ENCODE results near the gene UBL4B. TPM values are rescaled to one million over a fixed set of nuclear protein-coding genes. Genes with fewer than 3 reads are reported as not detected.

Gene UBL4B
- total RNA-seq, 2 experiments from 2014 or later: not detected

- no peaks in the 10 kb centered on the region for H3K79me2 ChIP-seq (ENCODE audit: insufficient read depth, low read depth, low read length)
- no peaks in the 10 kb centered on the region for H3K9me2 ChIP-seq (ENCODE audit: insufficient read depth, low read length)
- H3K4me3 ChIP-seq (ENCODE audit: low read depth, low read length, poor library complexity, severe bottlenecking): no peak overlapping the region
- H3K9me3 ChIP-seq (ENCODE audit: low read length): no peaks in the 10 kb centered on the region
- ChIA-PET CTCF (ENCODE audit: unreplicated experiment) (no interaction called here), POLR2A (no interaction called here)
- H3K36me3 ChIP-seq (ENCODE audit: insufficient read depth, low read length): no peaks in the 10 kb centered on the region
- no peaks in the 10 kb centered on the region for H4K20me1 ChIP-seq (ENCODE audit: insufficient read depth, low read length)
- no peak for TF ChIP-seq EZH2phosphoT487 (IDR thresholded peaks at IDR 0.05; ENCODE audit: borderline replicate concordance, low read depth, low read length)
- TF ChIP-seq CTCF (conservative IDR thresholded peaks at IDR 0.05; ENCODE audit: low read length): peak; percentile 75
- no TSS peak for BruUV-seq (replicated peaks)
- H2AFZ ChIP-seq (ENCODE audit: low read length): no peak overlapping the region
- no peak overlapping the region for H3K27ac ChIP-seq (ENCODE audit: low read depth, low read length, poor library complexity, severe bottlenecking)
- DNase-seq (ENCODE audit: low spot score): peak; percentile 13
- H3K4me1 ChIP-seq (ENCODE audit: insufficient read depth, low read length, poor library complexity, severe bottlenecking): no peaks in the 10 kb centered on the region
- intact Hi-C loops (cut with micrococcal nuclease; ENCODE audit: unreplicated experiment): no loop called here
- no peak overlapping the region for H3K4me2 ChIP-seq (ENCODE audit: low read length)
Measured at GRCh38 chr1:110148961-110149360, 36.7 kb downstream of the UBL4B start.

- no peaks in the 10 kb centered on the region for H3K9me3 ChIP-seq (ENCODE audit: low read length)
- POLR2A ChIA-PET: no interaction called here
- TF ChIP-seq EZH2phosphoT487 (IDR thresholded peaks at IDR 0.05; ENCODE audit: borderline replicate concordance, low read depth, low read length) (no peak), CTCF (conservative IDR thresholded peaks at IDR 0.05; ENCODE audit: low read length) (no peak)
- no peak for DNase-seq (ENCODE audit: low spot score)
- CTCF ChIA-PET (ENCODE audit: unreplicated experiment): no interaction called here
- H3K27ac ChIP-seq (ENCODE audit: low read depth, low read length, poor library complexity, severe bottlenecking): no peak within 1 kb of the TSS
- H4K20me1 ChIP-seq (ENCODE audit: insufficient read depth, low read length): no peaks in the 10 kb centered on the region
- no peaks in the 10 kb centered on the region for H3K4me1 ChIP-seq (ENCODE audit: insufficient read depth, low read length, poor library complexity, severe bottlenecking)
- no peaks in the 10 kb centered on the region for H3K36me3 ChIP-seq (ENCODE audit: insufficient read depth, low read length)
- no peaks in the 10 kb centered on the region for H3K79me2 ChIP-seq (ENCODE audit: insufficient read depth, low read depth, low read length)
- H3K9me2 ChIP-seq (ENCODE audit: insufficient read depth, low read length): no peaks in the 10 kb centered on the region
- no TSS peak for BruUV-seq (replicated peaks)
- H3K4me3 ChIP-seq (ENCODE audit: low read depth, low read length, poor library complexity, severe bottlenecking): no peak within 1 kb of the TSS
- intact Hi-C loops (cut with micrococcal nuclease; ENCODE audit: unreplicated experiment): no loop called here
- H3K4me2 ChIP-seq (ENCODE audit: low read length): no peak within 1 kb of the TSS
- H2AFZ ChIP-seq (ENCODE audit: low read length): no peak within 1 kb of the TSS
Measured at GRCh38 chr1:110150330-110151174, 38.3 kb downstream of the UBL4B start, which contains the start of gene SLC6A17. Gene SLC6A17 (plus strand): TSS chr1:110150494. CDS start chr1:110166930, 16,436 bp downstream.

GRCh38 chr1:110151175-110151669 is 39.0 kb downstream of the UBL4B start:
- no peaks in the 10 kb centered on the region for H3K36me3 ChIP-seq (ENCODE audit: insufficient read depth, low read length)
- H3K9me3 ChIP-seq (ENCODE audit: low read length): no peaks in the 10 kb centered on the region
- H4K20me1 ChIP-seq (ENCODE audit: insufficient read depth, low read length): no peaks in the 10 kb centered on the region
- H3K4me2 ChIP-seq (ENCODE audit: low read length): no peak overlapping the region
- H3K4me3 ChIP-seq (ENCODE audit: low read depth, low read length, poor library complexity, severe bottlenecking): no peak overlapping the region
- H3K4me1 ChIP-seq (ENCODE audit: insufficient read depth, low read length, poor library complexity, severe bottlenecking): no peaks in the 10 kb centered on the region
- no peaks in the 10 kb centered on the region for H3K79me2 ChIP-seq (ENCODE audit: insufficient read depth, low read depth, low read length)
- no peak for TF ChIP-seq EZH2phosphoT487 (IDR thresholded peaks at IDR 0.05; ENCODE audit: borderline replicate concordance, low read depth, low read length)
- TF ChIP-seq CTCF (conservative IDR thresholded peaks at IDR 0.05; ENCODE audit: low read length): no peak
- intact Hi-C loops (cut with micrococcal nuclease; ENCODE audit: unreplicated experiment): no loop called here
- H3K9me2 ChIP-seq (ENCODE audit: insufficient read depth, low read length): no peaks in the 10 kb centered on the region
- ChIA-PET POLR2A (no interaction called here), CTCF (ENCODE audit: unreplicated experiment) (no interaction called here)
- no peak for DNase-seq (ENCODE audit: low spot score)
- H2AFZ ChIP-seq (ENCODE audit: low read length): no peak overlapping the region
- no TSS peak for BruUV-seq (replicated peaks)
- H3K27ac ChIP-seq (ENCODE audit: low read depth, low read length, poor library complexity, severe bottlenecking): no peak overlapping the region

Data from OCI-LY7 (cell line).